ENCODE measurements around the gene NLRP9. TPM values are rescaled to one million over a fixed set of nuclear protein-coding genes. Genes with fewer than 3 reads are reported as not detected.

The NLRP9 gene
- total and polyA plus RNA-seq, 2 experiments from 2014 or later: not detected

DNA sequence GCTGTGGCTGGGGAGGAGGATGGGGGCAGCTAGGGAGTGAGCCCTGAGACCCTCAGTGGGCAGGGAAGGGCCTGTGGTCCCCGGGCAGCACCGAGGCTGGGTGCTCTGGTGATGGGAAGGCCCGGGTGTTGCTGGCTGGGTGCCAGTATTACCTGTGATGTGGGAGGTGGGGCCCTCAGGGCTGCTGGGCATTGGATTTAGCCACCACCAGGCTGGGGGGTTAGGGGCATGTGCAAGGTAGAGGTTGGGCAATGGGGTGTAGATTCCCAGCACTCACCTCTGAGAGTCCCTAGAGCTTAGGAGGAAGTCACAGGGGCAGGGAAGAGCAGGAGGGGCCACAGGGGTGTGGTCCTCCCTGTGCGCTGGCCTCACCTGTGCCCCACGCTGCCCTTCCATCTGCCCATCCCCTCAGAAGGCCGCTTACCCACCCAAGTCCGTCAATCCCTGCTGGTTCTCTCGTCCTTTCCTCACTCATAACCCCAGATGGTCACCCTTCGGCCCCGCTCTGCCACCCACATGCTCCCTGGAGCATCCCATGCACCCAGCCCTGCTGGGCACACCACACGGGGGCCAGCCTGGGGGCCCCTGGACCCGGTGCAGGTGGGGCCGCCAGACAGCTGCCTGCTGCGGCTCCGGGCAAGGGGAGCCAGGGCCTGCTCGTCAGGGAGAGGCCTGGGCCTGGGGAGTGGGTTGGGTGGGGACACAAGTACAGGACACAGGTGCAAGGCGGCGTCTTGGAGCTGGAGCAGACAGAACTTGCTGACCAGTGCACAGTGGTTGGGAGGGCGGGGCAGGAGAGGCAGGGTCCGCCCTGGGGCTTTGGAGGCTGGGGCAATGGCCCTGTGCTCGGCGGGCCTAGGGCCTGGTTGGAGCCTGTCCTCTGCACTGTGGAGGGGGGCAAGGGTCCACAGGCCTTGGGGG is 50.7 kb downstream of the NLRP9 start:
- TF ChIP-seq, protein P1, sequence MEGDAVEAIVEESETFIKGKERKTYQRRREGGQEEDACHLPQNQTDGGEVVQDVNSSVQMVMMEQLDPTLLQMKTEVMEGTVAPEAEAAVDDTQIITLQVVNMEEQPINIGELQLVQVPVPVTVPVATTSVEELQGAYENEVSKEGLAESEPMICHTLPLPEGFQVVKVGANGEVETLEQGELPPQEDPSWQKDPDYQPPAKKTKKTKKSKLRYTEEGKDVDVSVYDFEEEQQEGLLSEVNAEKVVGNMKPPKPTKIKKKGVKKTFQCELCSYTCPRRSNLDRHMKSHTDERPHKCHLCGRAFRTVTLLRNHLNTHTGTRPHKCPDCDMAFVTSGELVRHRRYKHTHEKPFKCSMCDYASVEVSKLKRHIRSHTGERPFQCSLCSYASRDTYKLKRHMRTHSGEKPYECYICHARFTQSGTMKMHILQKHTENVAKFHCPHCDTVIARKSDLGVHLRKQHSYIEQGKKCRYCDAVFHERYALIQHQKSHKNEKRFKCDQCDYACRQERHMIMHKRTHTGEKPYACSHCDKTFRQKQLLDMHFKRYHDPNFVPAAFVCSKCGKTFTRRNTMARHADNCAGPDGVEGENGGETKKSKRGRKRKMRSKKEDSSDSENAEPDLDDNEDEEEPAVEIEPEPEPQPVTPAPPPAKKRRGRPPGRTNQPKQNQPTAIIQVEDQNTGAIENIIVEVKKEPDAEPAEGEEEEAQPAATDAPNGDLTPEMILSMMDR (IDR thresholded peaks at IDR 0.05; ENCODE audit: poor library complexity): no peak
- TF ChIP-seq EZH2phosphoT487 (IDR thresholded peaks at IDR 0.05; ENCODE audit: low read depth, severe bottlenecking, unreplicated experiment) (no peak), EZH2 (IDR thresholded peaks at IDR 0.05; ENCODE audit: borderline replicate concordance) (no peak)
- Histone ChIP-seq H4K20me1 (ENCODE audit: insufficient read depth, poor library complexity, severe bottlenecking) (peaks cover 17% of the 10 kb centered on the region), H3K4me3 (no peak overlapping the region), H3K4me1 (ENCODE audit: insufficient read depth) (peaks cover 25% of the 10 kb centered on the region), H3K27me3 (no peaks in the 10 kb centered on the region), H3K4me2 (no peak overlapping the region), H2AFZ (no peak overlapping the region), H3K9me2 (replicated peaks; ENCODE audit: insufficient read depth) (no peaks in the 10 kb centered on the region), H3K79me2 (peaks cover 48% of the 10 kb centered on the region), H3K9me3 (ENCODE audit: low read depth) (no peaks in the 10 kb centered on the region), H3K27ac (peak overlapping the region; percentile 75), H3K36me3 (replicated peaks; ENCODE audit: insufficient read depth, low read depth) (no peaks in the 10 kb centered on the region)
- 88% methylated on average over 17 of the region's 22 CpGs for WGBS (ENCODE audit: low lambda C conversion rate, missing lambda C conversion rate)
- DNase-seq (ENCODE audit: low spot score): no peak

DNA sequence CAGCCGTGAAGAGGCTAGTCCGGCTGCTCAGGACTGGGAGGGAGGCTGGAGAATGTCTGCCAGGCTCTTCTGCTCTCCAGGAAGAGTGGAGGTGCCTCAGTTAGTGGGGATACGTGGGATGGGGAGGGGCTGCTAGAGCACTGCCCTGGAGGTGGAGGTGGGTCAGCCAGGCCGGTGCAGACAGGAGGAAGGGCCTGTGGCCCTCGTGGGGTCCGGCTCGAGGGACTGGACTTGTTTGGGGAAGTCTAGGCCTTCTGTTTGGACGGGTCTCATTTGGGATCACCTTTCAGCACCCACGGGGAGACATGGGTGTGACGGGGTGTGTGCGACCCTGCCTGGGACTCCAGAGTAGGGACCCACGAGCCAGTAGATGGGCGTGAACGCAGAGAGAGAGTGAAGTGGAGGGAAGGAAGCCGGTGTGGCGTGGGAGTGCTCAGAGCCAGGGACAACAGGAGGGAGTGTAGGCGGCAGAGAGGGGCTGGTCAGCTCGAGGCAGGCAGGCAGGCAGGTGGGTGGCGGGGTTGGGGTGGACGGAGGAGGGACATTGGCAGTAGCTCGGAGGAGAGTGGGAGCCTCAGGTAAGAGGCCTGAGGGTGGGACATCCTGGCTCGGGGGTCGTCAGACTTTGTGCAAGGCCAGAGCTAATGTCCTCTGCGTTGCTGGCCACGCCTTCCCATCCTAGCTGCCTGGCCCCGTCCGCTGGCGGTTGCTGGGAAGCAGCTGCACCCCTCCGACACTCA is 51.7 kb downstream of the NLRP9 start:
- H3K4me1 ChIP-seq (ENCODE audit: insufficient read depth): peaks cover 25% of the 10 kb centered on the region
- H3K27ac ChIP-seq: peak overlapping the region; percentile 98

DNA sequence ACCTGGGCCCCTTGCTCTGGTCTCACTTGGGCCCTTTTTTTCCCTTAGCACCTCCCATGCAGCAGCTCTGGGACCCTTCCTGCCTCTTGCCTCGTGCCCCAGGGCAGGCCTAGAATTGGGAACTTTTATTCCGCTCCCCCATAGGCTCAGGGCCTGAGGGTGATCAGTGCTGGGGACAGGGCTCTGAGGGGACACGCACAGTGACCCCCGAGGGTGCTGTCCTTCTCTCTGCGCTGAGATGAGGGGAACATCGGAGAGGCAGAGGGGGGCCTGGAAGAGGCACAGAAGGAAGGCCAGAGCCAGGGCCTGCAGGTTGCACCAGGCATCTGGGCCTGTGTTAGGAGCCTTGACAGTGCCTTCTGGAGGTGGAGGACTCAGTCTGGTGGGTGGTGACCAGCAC is 52.4 kb downstream of the NLRP9 start:
- peaks cover 28% of the 10 kb centered on the region for H4K20me1 ChIP-seq (ENCODE audit: insufficient read depth, poor library complexity, severe bottlenecking)
- H3K4me2 ChIP-seq: no peak overlapping the region
- DNase-seq (ENCODE audit: low spot score): no peak
- H3K4me1 ChIP-seq (ENCODE audit: insufficient read depth): peaks cover 25% of the 10 kb centered on the region
- TF ChIP-seq EZH2phosphoT487 (IDR thresholded peaks at IDR 0.05; ENCODE audit: low read depth, severe bottlenecking, unreplicated experiment) (no peak), EZH2 (IDR thresholded peaks at IDR 0.05; ENCODE audit: borderline replicate concordance) (no peak)
- TF ChIP-seq, protein P1 (IDR thresholded peaks at IDR 0.05; ENCODE audit: poor library complexity): no peak
- peaks cover 66% of the 10 kb centered on the region for H3K79me2 ChIP-seq
- H3K36me3 ChIP-seq (replicated peaks; ENCODE audit: insufficient read depth, low read depth): no peaks in the 10 kb centered on the region
- peak overlapping the region; percentile 98 for H3K27ac ChIP-seq
- 96% methylated on average over 6 of the region's 6 CpGs for WGBS (ENCODE audit: low lambda C conversion rate, missing lambda C conversion rate)
- no peaks in the 10 kb centered on the region for H3K9me3 ChIP-seq (ENCODE audit: low read depth)
- H3K9me2 ChIP-seq (replicated peaks; ENCODE audit: insufficient read depth): no peaks in the 10 kb centered on the region
- no peak overlapping the region for H2AFZ ChIP-seq
- H3K27me3 ChIP-seq: no peaks in the 10 kb centered on the region
- H3K4me3 ChIP-seq: no peak overlapping the region

More for the DNA sequence above, 51.7 kb downstream of the NLRP9 start:
- Histone ChIP-seq H3K27me3 (no peaks in the 10 kb centered on the region), H3K4me2 (no peak overlapping the region), H3K9me3 (ENCODE audit: low read depth) (no peaks in the 10 kb centered on the region), H3K9me2 (replicated peaks; ENCODE audit: insufficient read depth) (no peaks in the 10 kb centered on the region), H3K79me2 (peaks cover 59% of the 10 kb centered on the region), H3K4me3 (no peak overlapping the region), H3K36me3 (replicated peaks; ENCODE audit: insufficient read depth, low read depth) (no peaks in the 10 kb centered on the region), H4K20me1 (ENCODE audit: insufficient read depth, poor library complexity, severe bottlenecking) (peaks cover 22% of the 10 kb centered on the region), H2AFZ (no peak overlapping the region)
- TF ChIP-seq, protein P1 (IDR thresholded peaks at IDR 0.05; ENCODE audit: poor library complexity): no peak
- no peak for TF ChIP-seq EZH2phosphoT487 (IDR thresholded peaks at IDR 0.05; ENCODE audit: low read depth, severe bottlenecking, unreplicated experiment)
- no peak for TF ChIP-seq EZH2 (IDR thresholded peaks at IDR 0.05; ENCODE audit: borderline replicate concordance)
- no peak for DNase-seq (ENCODE audit: low spot score)
- 95% methylated on average over 29 of the region's 29 CpGs for WGBS (ENCODE audit: low lambda C conversion rate, missing lambda C conversion rate)
